A549 (cell line): Measurements from ENCODE around the gene HMGA1. TPM values are rescaled to one million over a fixed set of nuclear protein-coding genes. Genes with fewer than 3 reads are reported as not detected.

Experiments used
- ATAC-seq, 2 experiments: fragments of 200-7000 bp in 1 of 2; fragments of >200 bp in 1 of 2; cut with Nextera tagmentation in 1 of 2; cut with Tn5 transposase in 1 of 2; 3 replicates each; pipeline versions ENCODE4 v1.8.0 to v1.9.1; 2018 to 2020; ENCODE audit warnings: mild to moderate bottlenecking in 1 of 2, moderate library complexity in 1 of 2
- CTCF ChIA-PET: fragments of 300-600 bp; sonication (Branson Sonifier 250); formaldehyde crosslinking; extraction: SDS; loops from one replicate; lab custom pipeline; 2021; ENCODE audit warnings: antibody characterized with exemption, inconsistent platforms; lab: Yijun Ruan, JAX
- POLR2A ChIA-PET: fragments of 350-600 bp; formaldehyde crosslinking; extraction: SDS; loops from one replicate; lab custom pipeline; 2021; ENCODE audit warnings: antibody characterized with exemption, inconsistent platforms; lab: Yijun Ruan, JAX
- DNase-seq, 2 experiments: peaks; one replicate each; pipeline versions ENCODE4 v3.0.0 to v3.0.0-alpha.2; 2011 to 2016; ENCODE audit warnings: low read depth in 1 of 2, low spot score in 1 of 2
- FAIRE-seq: peaks from 2 replicates; lab custom pipeline; 2011; peaks lifted over from hg19 to GRCh38; lab: Jason Lieb, UNC
- H3K27ac ChIP-seq, 2 experiments: fragments of >200 bp; sonication (Bioruptor Twin); formaldehyde crosslinking; 3 replicates each; pipeline ENCODE4 v1.5.1; 2016 to 2017
- H3K4me1 ChIP-seq: fragments of >200 bp; sonication (Bioruptor Twin); formaldehyde crosslinking; 3 replicates; pipeline ENCODE4 v1.6.1; 2016
- H3K4me2 ChIP-seq: fragments of >200 bp; sonication (Bioruptor Twin); formaldehyde crosslinking; 3 replicates; pipeline ENCODE4 v1.6.1; 2016
- H3K4me3 ChIP-seq: fragments of >200 bp; sonication (Bioruptor Twin); formaldehyde crosslinking; 3 replicates; pipeline ENCODE4 v1.5.1; 2016
- H3K9me3 ChIP-seq: fragments of >200 bp; sonication (Bioruptor Twin); formaldehyde crosslinking; 3 replicates; pipeline ENCODE4 v1.6.1; 2016
- BHLHE40 ChIP-seq: IDR thresholded peaks from 2 replicates; pipeline ENCODE4 v1.6.1; 2012; ENCODE audit warnings: low read depth, low read length, inconsistent platforms
- EP300 ChIP-seq, 2 experiments: fragments of >200 bp; sonication (Bioruptor Twin); formaldehyde crosslinking; IDR thresholded peaks; 2 replicates in 1 of 2; 3 replicates in 1 of 2; pipeline ENCODE4 v1.6.1; 2016 to 2017
- FOXS1 ChIP-seq: fragments of 250-450 bp; sonication (Bioruptor Pico); IDR thresholded peaks from 2 replicates; pipeline ENCODE4 v1.5.0; 2020; ENCODE audit warnings: mild to moderate bottlenecking, moderate library complexity
- HEYL ChIP-seq: fragments of 250-450 bp; sonication (Bioruptor Pico); IDR thresholded peaks from 2 replicates; pipeline ENCODE4 v1.8.0; 2021; ENCODE audit warnings: mild to moderate bottlenecking, moderate library complexity
- HOXA7 ChIP-seq: fragments of 250-450 bp; sonication (Bioruptor Pico); IDR thresholded peaks from 2 replicates; pipeline ENCODE4 v1.5.0; 2020; ENCODE audit warnings: mild to moderate bottlenecking, moderate library complexity
- MAZ ChIP-seq: fragments of 150-350 bp; IDR thresholded peaks from 2 replicates; pipeline ENCODE4 v1.6.1; 2014; ENCODE audit warnings: antibody characterized with exemption, low read depth, low read length, borderline replicate concordance
- MYC ChIP-seq: IDR thresholded peaks from 2 replicates; pipeline ENCODE4 v1.6.1; 2012; ENCODE audit warnings: mild to moderate bottlenecking, inconsistent platforms, low read length, improper control_type of control experiment, borderline replicate concordance
- PHF8 ChIP-seq: fragments of 200-600 bp; sonication (generic); IDR thresholded peaks from 2 replicates; pipeline ENCODE4 v1.6.1; 2016; ENCODE audit warnings: low read depth, mild to moderate bottlenecking, antibody characterized with exemption, moderate library complexity, borderline replicate concordance
- RAD21 ChIP-seq, 2 experiments: fragments of >200 bp in 1 of 2; sonication (Bioruptor Twin) in 1 of 2; formaldehyde crosslinking in 1 of 2; IDR thresholded peaks in 1 of 2; conservative IDR thresholded peaks in 1 of 2; 2 replicates in 1 of 2; 3 replicates in 1 of 2; pipeline ENCODE4 v1.6.1; 2012 to 2018; ENCODE audit warnings: inconsistent platforms in 1 of 2
- RNF2 ChIP-seq: fragments of 200-600 bp; sonication (generic); IDR thresholded peaks from 2 replicates; pipeline ENCODE4 v1.6.1; 2016; ENCODE audit warnings: low read depth, mild to moderate bottlenecking, antibody characterized with exemption, moderate library complexity, borderline replicate concordance
- SMC3 ChIP-seq: fragments of >200 bp; sonication (Bioruptor Twin); formaldehyde crosslinking; IDR thresholded peaks from 3 replicates; pipeline ENCODE4 v1.6.1; 2018; ENCODE audit warnings: inconsistent platforms
- TFCP2L1 ChIP-seq: fragments of 250-450 bp; sonication (Bioruptor Pico); IDR thresholded peaks from 2 replicates; pipeline ENCODE4 v1.5.0; 2021; ENCODE audit warnings: mild to moderate bottlenecking
- ZC3H11A ChIP-seq: fragments of 450-650 bp; IDR thresholded peaks from 2 replicates; pipeline ENCODE4 v1.6.1; 2014; ENCODE audit warnings: antibody characterized with exemption, mild to moderate bottlenecking
- ZFP36 ChIP-seq: fragments of 450-650 bp; IDR thresholded peaks from 2 replicates; pipeline ENCODE4 v1.6.1; 2014; ENCODE audit warnings: borderline replicate concordance; ENCODE audit not compliant: partially characterized antibody
- WGBS: methylation state at CpG from one replicate; pipeline ENCODE4 v1.1.6; 2017; ENCODE audit errors: missing lambda C conversion rate; 5-methylcytosine and 5-hydroxymethylcytosine counted together
- polyA plus RNA-seq, 4 experiments: library from polyadenylated mRNA; depleted of rRNA in 3 of 4; stranded (reverse); fragments of >200 nt; fragmentation: RNase III in 1 of 4; extraction: RNeasy Plus Mini Kit Qiagen cat#74134 plus additional on column Dnase treatment in 1 of 4; gene quantifications; 2 replicates in 3 of 4; 3 replicates in 1 of 4; pipeline ENCODE4 v1.2.3, GENCODE V29; 2011 to 2017
- TF ChIP-seq, protein P1 (sequence below): fragments of 150-350 bp; IDR thresholded peaks from 2 replicates; pipeline ENCODE4 v1.6.1; 2014; ENCODE audit warnings: low read depth, mild to moderate bottlenecking, low read length
- TF ChIP-seq, protein P2 (sequence below): IDR thresholded peaks from 2 replicates; pipeline ENCODE4 v1.6.1; 2012
- TF ChIP-seq, protein P3 (sequence below): fragments of >200 bp; sonication (Bioruptor Twin); formaldehyde crosslinking; IDR thresholded peaks from 3 replicates; pipeline ENCODE4 v1.5.1; 2016

HMGA1 gene
- polyA plus RNA-seq, 2 of the 4 experiments (the other 2 are of a cell fraction) = 127 to 249 TPM

DNA sequence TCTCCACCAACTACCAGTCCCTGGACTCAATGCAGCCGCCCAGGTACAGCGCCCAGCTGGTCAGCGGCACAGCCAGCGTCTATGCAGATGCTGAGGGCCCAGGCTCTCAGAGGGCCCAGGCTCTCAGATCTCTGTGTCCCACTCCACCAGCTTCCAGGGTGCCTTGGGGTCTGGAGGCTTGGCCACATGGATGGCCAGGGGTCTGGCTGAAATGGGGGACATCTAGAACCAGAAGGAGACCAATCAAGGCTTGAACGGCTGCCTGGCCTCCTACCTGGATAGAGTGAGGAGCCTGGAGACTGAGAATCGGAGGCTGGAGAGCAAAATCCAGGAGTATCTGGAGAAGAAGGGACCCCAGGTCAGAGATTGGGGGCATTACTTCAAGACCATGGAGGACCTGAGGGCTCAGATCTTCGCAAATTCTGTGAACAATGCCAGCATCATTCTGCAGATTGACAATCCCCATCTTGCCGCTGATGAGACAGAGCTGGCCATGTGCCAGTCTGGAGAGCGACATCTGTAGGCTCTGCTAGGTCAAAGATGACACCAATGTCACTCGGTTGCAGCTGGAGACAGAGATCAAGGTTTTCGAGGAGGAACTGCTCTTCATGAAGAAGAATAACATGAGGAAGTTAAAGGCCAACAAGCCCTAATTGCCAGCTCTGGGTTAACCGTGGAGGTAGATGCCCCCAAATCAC is 46.7 kb upstream of the HMGA1 start (continued):
- TF ChIP-seq ZFP36 (no peak), RNF2 (no peak), SMC3 (no peak), MYC (no peak)
- TF ChIP-seq, all 56 proteins: peak for 0

DNA sequence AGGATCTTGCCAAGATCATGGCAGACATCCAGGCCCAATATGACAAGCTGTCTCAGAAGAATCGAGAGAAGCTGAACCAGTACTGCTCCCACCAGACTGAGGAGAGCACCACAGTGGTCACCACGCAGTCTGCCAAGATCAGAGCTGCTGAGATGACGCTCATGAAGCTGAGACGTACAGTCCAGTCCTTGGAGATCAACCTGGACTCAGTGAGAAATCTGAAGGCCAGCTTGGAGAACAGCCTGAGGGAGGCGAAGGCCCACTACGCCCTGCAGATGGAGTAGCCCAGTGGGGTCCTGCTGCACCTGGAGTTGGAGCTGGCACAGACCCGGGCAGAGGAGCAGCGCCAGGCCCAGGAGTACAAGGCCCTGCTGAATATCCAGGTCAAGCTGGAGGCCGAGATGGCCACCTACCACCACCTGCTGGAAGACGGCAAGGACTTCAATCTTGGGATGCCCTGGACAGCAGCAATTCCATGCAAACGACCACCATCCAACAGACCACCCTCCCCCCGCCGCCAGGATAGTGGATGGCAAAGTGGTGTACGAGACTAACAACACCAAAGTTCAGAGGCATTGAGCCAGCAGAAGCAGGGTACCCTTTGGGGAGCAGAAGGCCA is 46.1 kb upstream of the HMGA1 start:
- 48% methylated on average over 4 of the region's 14 CpGs for WGBS
- Histone ChIP-seq H3K9me3 (no peaks in the 10 kb centered on the region), H3K4me1 (no peaks in the 10 kb centered on the region), H3K27ac (no peak overlapping the region), H3K4me2 (no peak overlapping the region), H3K4me3 (no peak overlapping the region)
- DNase-seq (no peak), FAIRE-seq (no peak), ATAC-seq (no peak; a peak in 1 of 6 replicates)
- CTCF ChIA-PET = interaction anchor here (0.6 to 1.9 kb wide), 7 partner anchors 10 to 136 kb away, joined by 3 to 7 read pairs (median 4); no protein-coding TSS in a partner anchor
- POLR2A ChIA-PET = interaction anchor here (0.6 kb wide), 1 partner anchor 527 kb away, joined by 3 read pairs; no protein-coding TSS in a partner anchor
- TF ChIP-seq, protein P1, sequence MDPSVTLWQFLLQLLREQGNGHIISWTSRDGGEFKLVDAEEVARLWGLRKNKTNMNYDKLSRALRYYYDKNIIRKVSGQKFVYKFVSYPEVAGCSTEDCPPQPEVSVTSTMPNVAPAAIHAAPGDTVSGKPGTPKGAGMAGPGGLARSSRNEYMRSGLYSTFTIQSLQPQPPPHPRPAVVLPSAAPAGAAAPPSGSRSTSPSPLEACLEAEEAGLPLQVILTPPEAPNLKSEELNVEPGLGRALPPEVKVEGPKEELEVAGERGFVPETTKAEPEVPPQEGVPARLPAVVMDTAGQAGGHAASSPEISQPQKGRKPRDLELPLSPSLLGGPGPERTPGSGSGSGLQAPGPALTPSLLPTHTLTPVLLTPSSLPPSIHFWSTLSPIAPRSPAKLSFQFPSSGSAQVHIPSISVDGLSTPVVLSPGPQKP = no peak

DNA sequence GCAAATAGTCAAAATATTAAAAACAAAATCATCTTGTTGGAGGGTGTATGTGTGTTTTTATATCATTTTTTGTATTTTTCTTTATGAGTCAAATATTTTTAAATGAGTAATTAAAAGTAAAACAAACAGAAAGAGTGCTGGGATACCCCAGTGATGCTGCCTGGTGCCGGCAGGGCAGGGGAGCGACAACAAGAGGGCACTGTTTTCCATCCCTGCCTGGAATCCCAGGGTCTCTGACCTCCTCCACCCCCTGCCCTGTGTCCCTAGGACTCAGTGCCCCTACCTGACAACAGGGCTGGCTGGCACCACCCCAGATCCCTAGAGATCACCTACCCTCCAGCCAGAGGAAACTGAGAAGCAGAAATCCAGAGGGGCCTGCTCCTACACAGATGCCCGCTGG is 41.9 kb upstream of the HMGA1 start:
- 82% methylated on average over 2 of the region's 3 CpGs for whole genome bisulfite sequencing
- Histone ChIP-seq H3K4me3 (no peak overlapping the region), H3K4me2 (no peak overlapping the region), H3K27ac (no peak overlapping the region), H3K9me3 (no peaks in the 10 kb centered on the region), H3K4me1 (no peaks in the 10 kb centered on the region)
- ChIA-PET POLR2A (interaction anchor here (2.8 kb wide), 1 partner anchor 42 kb away, joined by 14 read pairs; the partner anchor contains the start of gene HMGA1), CTCF (interaction anchor here (2.5 to 3.7 kb wide), 3 partner anchors 10 to 42 kb away, joined by 11 to 37 read pairs (median 32); partner anchors contain the start of gene HMGA1)
- ATAC-seq (no peak), DNase-seq (no peak), FAIRE-seq (no peak)
- 0 out of 5 replicates have a peak, but pooled peaks of 1 of the 2 experiments have one; percentile 13 for TF ChIP-seq RAD21 (conservative IDR thresholded peaks at IDR 0.05 in 1 of 2, IDR thresholded peaks at IDR 0.05 in 1 of 2)
- no peak for TF ChIP-seq TFCP2L1 (CRISPR knock-in tag)

DNA sequence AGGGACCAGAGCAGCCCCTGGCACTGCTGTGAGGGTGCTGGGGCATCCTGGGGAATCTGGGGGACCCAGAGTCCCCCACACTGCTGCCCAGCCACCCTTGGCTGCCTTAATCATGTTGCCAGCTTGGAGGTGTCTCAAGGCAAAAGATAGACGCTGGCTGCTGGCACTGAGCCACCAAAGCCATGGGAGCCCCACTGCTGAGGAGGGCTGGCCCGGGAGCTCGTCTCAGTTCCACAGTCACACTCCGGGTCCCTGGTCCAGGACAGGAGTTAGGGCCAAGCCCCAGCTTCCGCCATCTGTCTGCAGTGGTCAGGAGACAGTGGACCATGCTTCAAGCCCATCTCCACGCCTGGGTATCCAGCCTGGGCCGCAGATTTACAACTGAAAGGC is 41.0 kb upstream of the HMGA1 start:
- Histone ChIP-seq H3K4me3 (no peak overlapping the region), H3K4me1 (no peaks in the 10 kb centered on the region), H3K27ac (peak overlapping the region in 1 of 2 experiments; percentile 82; a peak in 3 of 6 replicates), H3K9me3 (no peaks in the 10 kb centered on the region)
- 52% methylated on average over 7 of the region's 7 CpGs for WGBS
- ATAC-seq = peak; percentile 9 to 43; a peak in 2 of 6 replicates
- TF ChIP-seq FOXS1 (CRISPR knock-in tag) (no peak), PHF8 (no peak), BHLHE40 (no peak), TFCP2L1 (CRISPR knock-in tag) (no peak), MAZ (no peak), HEYL (CRISPR knock-in tag) (no peak), EP300 (IDR thresholded peaks at IDR 0.05) (no peak), HOXA7 (CRISPR knock-in tag) (no peak), ZC3H11A (no peak)
- TF ChIP-seq, protein P2, sequence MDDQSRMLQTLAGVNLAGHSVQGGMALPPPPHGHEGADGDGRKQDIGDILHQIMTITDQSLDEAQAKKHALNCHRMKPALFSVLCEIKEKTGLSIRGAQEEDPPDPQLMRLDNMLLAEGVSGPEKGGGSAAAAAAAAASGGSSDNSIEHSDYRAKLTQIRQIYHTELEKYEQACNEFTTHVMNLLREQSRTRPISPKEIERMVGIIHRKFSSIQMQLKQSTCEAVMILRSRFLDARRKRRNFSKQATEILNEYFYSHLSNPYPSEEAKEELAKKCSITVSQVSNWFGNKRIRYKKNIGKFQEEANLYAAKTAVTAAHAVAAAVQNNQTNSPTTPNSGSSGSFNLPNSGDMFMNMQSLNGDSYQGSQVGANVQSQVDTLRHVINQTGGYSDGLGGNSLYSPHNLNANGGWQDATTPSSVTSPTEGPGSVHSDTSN = no peak
- TF ChIP-seq, protein P3, sequence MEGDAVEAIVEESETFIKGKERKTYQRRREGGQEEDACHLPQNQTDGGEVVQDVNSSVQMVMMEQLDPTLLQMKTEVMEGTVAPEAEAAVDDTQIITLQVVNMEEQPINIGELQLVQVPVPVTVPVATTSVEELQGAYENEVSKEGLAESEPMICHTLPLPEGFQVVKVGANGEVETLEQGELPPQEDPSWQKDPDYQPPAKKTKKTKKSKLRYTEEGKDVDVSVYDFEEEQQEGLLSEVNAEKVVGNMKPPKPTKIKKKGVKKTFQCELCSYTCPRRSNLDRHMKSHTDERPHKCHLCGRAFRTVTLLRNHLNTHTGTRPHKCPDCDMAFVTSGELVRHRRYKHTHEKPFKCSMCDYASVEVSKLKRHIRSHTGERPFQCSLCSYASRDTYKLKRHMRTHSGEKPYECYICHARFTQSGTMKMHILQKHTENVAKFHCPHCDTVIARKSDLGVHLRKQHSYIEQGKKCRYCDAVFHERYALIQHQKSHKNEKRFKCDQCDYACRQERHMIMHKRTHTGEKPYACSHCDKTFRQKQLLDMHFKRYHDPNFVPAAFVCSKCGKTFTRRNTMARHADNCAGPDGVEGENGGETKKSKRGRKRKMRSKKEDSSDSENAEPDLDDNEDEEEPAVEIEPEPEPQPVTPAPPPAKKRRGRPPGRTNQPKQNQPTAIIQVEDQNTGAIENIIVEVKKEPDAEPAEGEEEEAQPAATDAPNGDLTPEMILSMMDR = no peak
- TF ChIP-seq, all 56 proteins: peak for 0
- POLR2A ChIA-PET = interaction anchor here (1.0 to 2.8 kb wide), 4 partner anchors 28 to 219 kb away, joined by 4 to 14 read pairs (median 6); partner anchors contain the start of gene HMGA1
- CTCF ChIA-PET = interaction anchor here (0.6 to 3.7 kb wide), 53 partner anchors 10 to 506 kb away, joined by 3 to 37 read pairs (median 4); partner anchors contain the start of genes HMGA1, NUDT3, RPS10 and SMIM29
- DNase-seq (no peak), FAIRE-seq (no peak)
- H3K4me2 ChIP-seq = peak overlapping the region; percentile 81
